Keratinocyte (primary cell): Measurements from ENCODE around the gene PPTC7.

Experiments
- EZH2 ChIP-seq: IDR thresholded peaks from one replicate; pipeline ENCODE4 v1.6.1; 2012; ENCODE audit warnings: inconsistent platforms, mild to moderate bottlenecking, low read length, moderate library complexity
- TF ChIP-seq, protein P1 (sequence below), 3 experiments: IDR thresholded peaks in 1 of 3; conservative IDR thresholded peaks in 1 of 3; optimal IDR thresholded peaks in 1 of 3; 2 replicates in 2 of 3; 3 replicates in 1 of 3; pipeline versions ENCODE3 to v1.5.1; 2011; ENCODE audit warnings: low read length in 3 of 3, mild to moderate bottlenecking in 3 of 3, moderate library complexity in 2 of 3, control low read depth in 1 of 3, inconsistent platforms in 1 of 3; ENCODE audit not compliant: insufficient read depth in 2 of 3; ENCODE audit errors: extremely low read depth in 1 of 3

DNA sequence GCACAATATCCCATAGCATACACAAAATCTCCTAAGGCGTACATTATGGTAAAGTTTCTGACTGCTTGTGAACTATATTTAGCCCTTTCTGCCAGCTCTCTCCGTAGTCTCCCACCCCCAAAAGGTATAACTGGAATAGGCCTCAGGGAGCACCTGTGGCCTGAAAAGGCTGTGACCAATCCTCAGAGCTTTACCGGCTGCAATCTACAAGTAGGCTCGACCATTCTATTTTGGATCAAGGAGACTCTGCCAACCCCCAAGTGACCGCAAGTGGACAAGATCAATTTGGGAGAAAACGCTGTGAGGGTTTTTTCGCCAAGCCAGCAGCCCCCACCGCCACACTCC is 1.2 kb downstream of the PPTC7 start:
- TF ChIP-seq, protein P1, sequence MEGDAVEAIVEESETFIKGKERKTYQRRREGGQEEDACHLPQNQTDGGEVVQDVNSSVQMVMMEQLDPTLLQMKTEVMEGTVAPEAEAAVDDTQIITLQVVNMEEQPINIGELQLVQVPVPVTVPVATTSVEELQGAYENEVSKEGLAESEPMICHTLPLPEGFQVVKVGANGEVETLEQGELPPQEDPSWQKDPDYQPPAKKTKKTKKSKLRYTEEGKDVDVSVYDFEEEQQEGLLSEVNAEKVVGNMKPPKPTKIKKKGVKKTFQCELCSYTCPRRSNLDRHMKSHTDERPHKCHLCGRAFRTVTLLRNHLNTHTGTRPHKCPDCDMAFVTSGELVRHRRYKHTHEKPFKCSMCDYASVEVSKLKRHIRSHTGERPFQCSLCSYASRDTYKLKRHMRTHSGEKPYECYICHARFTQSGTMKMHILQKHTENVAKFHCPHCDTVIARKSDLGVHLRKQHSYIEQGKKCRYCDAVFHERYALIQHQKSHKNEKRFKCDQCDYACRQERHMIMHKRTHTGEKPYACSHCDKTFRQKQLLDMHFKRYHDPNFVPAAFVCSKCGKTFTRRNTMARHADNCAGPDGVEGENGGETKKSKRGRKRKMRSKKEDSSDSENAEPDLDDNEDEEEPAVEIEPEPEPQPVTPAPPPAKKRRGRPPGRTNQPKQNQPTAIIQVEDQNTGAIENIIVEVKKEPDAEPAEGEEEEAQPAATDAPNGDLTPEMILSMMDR (optimal IDR thresholded peaks at IDR 0.05 in 1 of 3, IDR thresholded peaks at IDR 0.05 in 1 of 3, conservative IDR thresholded peaks at IDR 0.05 in 1 of 3; ENCODE audit: extremely low read depth in 1 of 3, insufficient read depth in 2 of 3, low read length in 3 of 3) = no peak
- no peak for TF ChIP-seq EZH2
